ENCODE data around the gene SLC34A2. TPM values are rescaled to one million over a fixed set of nuclear protein-coding genes. Genes with fewer than 3 reads are reported as not detected.

Gene SLC34A2
- total RNA-seq, 1 experiment from 2014 or later: not detected

- H3K27ac ChIP-seq (ENCODE audit: low read length): no peak overlapping the region
- ChIA-PET CTCF (no interaction called here), POLR2A (ENCODE audit: unreplicated experiment) (no interaction called here)
- peaks cover 14% of the 10 kb centered on the region for H3K4me1 ChIP-seq (ENCODE audit: insufficient read depth, low read length)
- H3F3A ChIP-seq (ENCODE audit: low read length, unreplicated experiment): no peaks in the 10 kb centered on the region
- intact Hi-C loops (cut with micrococcal nuclease): no loop called here
- no peaks in the 10 kb centered on the region for H3K9me2 ChIP-seq (replicated peaks; ENCODE audit: low read length)
- TF ChIP-seq CTCF (conservative IDR thresholded peaks at IDR 0.05; ENCODE audit: low read depth, low read length) (no peak), EZH2 (IDR thresholded peaks at IDR 0.05; ENCODE audit: low read length, unreplicated experiment) (no peak), EZH2phosphoT487 (IDR thresholded peaks at IDR 0.05; ENCODE audit: borderline replicate concordance, low read length) (no peak)
- no peaks in the 10 kb centered on the region for H3K79me2 ChIP-seq (ENCODE audit: low read length)
- no peak overlapping the region for H3K4me2 ChIP-seq (ENCODE audit: low read length)
- H3K4me3 ChIP-seq (ENCODE audit: low read length): no peak overlapping the region
- no peak overlapping the region for H2AFZ ChIP-seq (ENCODE audit: low read length)
- no peaks in the 10 kb centered on the region for H4K20me1 ChIP-seq (ENCODE audit: low read length)
- no peak for ATAC-seq
- no peak overlapping the region for H3K9ac ChIP-seq (ENCODE audit: low read length)
- H3K27me3 ChIP-seq (ENCODE audit: low read length): no peaks in the 10 kb centered on the region
- H3K36me3 ChIP-seq (ENCODE audit: low read depth, low read length): no peaks in the 10 kb centered on the region
- BruUV-seq (replicated peaks): no TSS peak
- H3K9me3 ChIP-seq (ENCODE audit: low read length): no peaks in the 10 kb centered on the region
- no peak for DNase-seq
Measured at GRCh38 chr4:25654031-25654970, 1.4 kb upstream of the SLC34A2 start.

GRCh38 chr4:25656031-25656430, 380 bp downstream of the SLC34A2 start:
- no peaks in the 10 kb centered on the region for H3K27me3 ChIP-seq (ENCODE audit: low read length)
- POLR2A ChIA-PET (ENCODE audit: unreplicated experiment): no interaction called here
- CTCF ChIA-PET: no interaction called here

More at GRCh38 chr4:25656031-25656430, 380 bp downstream of the SLC34A2 start:
- Histone ChIP-seq H3K9me3 (ENCODE audit: low read length) (no peaks in the 10 kb centered on the region), H3K79me2 (ENCODE audit: low read length) (no peaks in the 10 kb centered on the region), H3F3A (ENCODE audit: low read length, unreplicated experiment) (no peaks in the 10 kb centered on the region), H3K9me2 (replicated peaks; ENCODE audit: low read length) (no peaks in the 10 kb centered on the region), H2AFZ (ENCODE audit: low read length) (no peak overlapping the region), H3K4me2 (ENCODE audit: low read length) (no peak overlapping the region), H3K4me1 (ENCODE audit: insufficient read depth, low read length) (peaks cover 14% of the 10 kb centered on the region), H3K4me3 (ENCODE audit: low read length) (no peak overlapping the region), H3K27ac (ENCODE audit: low read length) (no peak overlapping the region), H3K36me3 (ENCODE audit: low read depth, low read length) (no peaks in the 10 kb centered on the region), H4K20me1 (ENCODE audit: low read length) (no peaks in the 10 kb centered on the region), H3K9ac (ENCODE audit: low read length) (no peak overlapping the region)
- no peak for ATAC-seq
- intact Hi-C loops (cut with micrococcal nuclease): no loop called here
- no peak for DNase-seq
- BruUV-seq (replicated peaks): no TSS peak
- no peak for TF ChIP-seq EZH2 (IDR thresholded peaks at IDR 0.05; ENCODE audit: low read length, unreplicated experiment)
- TF ChIP-seq CTCF (conservative IDR thresholded peaks at IDR 0.05; ENCODE audit: low read depth, low read length): no peak
- TF ChIP-seq EZH2phosphoT487 (IDR thresholded peaks at IDR 0.05; ENCODE audit: borderline replicate concordance, low read length): no peak

Data from PC-3 (cell line).